ENCODE data around the gene HERC2.
"Not testable (repeated sequence)": the region's sequence is repeated elsewhere in the genome, so short reads cannot be mapped to it uniquely, and the experiment has no call there.

The HERC2 gene

DNA sequence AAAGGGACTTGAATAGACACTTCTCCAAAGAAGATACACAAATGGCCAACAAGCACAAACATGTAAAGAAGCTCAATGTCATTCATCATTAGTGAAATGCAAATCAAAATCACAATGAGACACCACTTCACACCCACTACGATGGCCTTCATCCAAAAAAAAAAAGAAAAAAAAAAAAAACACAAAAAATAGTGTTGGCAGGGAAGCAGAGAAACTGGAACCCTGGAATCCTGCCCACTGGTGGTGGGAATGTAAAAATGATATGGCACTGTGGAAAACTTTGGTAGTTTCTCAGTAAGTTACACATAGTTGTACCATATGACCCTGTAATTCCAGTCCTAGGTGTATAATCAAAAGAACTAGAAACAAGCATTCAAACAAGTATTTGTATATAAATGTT is 94.7 kb downstream of the HERC2 start:
- H3K27ac ChIP-seq: not testable (repeated sequence)
- TF ChIP-seq, protein P1, sequence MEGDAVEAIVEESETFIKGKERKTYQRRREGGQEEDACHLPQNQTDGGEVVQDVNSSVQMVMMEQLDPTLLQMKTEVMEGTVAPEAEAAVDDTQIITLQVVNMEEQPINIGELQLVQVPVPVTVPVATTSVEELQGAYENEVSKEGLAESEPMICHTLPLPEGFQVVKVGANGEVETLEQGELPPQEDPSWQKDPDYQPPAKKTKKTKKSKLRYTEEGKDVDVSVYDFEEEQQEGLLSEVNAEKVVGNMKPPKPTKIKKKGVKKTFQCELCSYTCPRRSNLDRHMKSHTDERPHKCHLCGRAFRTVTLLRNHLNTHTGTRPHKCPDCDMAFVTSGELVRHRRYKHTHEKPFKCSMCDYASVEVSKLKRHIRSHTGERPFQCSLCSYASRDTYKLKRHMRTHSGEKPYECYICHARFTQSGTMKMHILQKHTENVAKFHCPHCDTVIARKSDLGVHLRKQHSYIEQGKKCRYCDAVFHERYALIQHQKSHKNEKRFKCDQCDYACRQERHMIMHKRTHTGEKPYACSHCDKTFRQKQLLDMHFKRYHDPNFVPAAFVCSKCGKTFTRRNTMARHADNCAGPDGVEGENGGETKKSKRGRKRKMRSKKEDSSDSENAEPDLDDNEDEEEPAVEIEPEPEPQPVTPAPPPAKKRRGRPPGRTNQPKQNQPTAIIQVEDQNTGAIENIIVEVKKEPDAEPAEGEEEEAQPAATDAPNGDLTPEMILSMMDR (IDR thresholded peaks at IDR 0.05): peak; percentile 38

DNA sequence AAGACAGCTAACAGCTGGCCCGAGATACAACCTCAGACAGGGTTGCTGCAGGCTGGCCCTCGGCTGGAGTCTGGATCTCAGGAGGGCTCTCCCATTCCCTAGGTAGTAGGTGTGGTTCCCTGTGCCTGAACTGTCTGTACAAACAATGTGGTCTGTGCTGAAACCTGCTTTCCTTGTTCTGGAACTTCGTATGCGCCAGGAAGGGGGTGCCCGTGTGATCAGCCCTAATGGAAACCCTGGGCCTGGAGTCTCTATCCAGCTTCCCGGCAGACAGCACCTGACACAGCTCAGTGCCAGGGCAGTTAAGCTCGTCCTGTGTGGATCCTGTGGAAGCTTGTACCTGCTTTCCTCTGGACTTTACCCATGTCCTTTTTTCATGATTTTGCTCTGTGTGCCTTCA is 99.4 kb downstream of the HERC2 start:
- not testable (repeated sequence) for H3K27ac ChIP-seq

DNA sequence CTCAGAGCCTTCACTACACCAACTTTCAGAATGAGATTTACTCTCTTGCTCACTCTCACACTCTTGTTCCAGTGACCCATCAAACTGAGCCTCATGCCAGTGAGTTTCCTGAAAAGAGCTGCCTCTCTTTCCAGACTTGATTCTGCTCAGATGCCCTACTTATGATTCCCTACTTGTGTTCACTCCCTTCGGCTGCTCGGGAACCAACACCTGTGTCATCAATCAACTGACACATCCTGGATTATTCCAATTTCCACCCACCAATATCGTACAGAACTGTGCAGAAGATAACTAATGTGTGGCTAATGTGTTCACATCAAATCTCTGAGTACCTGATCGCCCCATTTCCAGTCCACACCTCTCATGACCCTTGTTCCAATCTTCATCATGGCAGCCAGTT is 100.3 kb downstream of the HERC2 start:
- H3K27ac ChIP-seq: not testable (repeated sequence)

DNA sequence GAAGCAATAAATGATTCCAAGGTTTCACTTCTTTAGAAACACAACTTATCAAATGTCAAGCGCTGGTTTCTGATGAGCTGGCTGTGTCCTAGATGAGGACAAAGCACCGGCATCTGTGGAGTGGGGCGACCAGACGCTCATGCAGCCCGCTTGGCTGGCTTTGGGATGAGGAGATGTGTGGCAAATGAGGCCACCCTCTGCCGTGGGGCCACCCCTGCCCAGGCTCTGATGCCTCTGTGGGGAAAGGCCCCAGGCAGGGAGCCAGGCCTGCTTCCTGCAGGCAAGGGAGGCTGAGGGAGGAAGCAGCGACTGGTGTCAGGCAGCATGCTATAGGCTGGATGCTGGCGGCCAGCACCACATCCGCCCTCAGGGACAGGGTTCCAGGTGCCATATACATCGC is 102.9 kb downstream of the HERC2 start:
- TF ChIP-seq ZFX (IDR thresholded peaks at IDR 0.05; ENCODE audit: borderline replicate concordance): no peak
- TF ChIP-seq, protein P1 (IDR thresholded peaks at IDR 0.05): no peak
- no peak overlapping the region for H3K27ac ChIP-seq

DNA sequence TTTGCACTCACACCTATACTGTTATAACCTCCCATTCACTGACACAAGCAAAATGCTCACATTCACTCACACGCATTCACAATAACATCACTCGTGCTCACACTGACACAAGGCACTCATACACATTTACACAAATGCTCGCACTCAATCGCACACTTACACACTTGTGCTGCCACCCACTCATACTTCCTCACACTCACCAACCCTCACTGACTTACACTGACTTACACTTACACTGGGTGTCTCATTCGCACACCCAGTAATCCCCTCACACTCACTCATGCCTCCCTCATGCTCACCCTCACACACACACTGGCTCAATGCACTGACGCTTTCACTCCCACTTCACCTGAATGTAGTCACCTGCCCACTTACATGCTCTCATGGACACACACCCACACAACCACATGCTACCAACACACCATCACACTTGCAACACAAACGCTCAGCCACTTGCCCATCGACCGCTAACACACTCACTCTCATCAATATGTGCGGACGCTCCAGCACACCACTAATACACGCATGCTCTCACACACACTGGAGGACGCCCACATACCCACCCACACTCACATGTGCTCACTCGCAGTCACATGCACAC is 104.9 kb downstream of the HERC2 start:
- H3K27ac ChIP-seq: not testable (repeated sequence)

DNA sequence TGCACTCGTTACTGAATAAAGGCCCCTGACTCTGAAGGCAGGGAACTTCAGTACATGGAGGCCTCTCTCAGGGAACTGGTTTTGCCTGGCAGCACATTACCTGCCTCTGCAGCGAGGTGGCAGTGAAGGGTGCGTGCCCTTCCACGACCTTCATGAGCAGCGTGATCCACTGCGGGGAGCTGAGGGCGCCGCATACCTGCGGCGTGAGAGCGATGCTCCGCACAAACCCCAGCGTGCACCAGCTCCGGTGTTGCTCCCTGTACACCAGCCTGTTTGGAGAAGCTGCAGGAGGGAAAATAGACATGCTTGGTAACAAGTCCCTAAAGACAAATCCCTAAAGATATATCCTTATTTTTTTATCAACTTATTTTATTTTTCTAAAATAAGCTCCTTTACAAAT is 106.5 kb downstream of the HERC2 start:
- not testable (repeated sequence) for H3K27ac ChIP-seq

DNA sequence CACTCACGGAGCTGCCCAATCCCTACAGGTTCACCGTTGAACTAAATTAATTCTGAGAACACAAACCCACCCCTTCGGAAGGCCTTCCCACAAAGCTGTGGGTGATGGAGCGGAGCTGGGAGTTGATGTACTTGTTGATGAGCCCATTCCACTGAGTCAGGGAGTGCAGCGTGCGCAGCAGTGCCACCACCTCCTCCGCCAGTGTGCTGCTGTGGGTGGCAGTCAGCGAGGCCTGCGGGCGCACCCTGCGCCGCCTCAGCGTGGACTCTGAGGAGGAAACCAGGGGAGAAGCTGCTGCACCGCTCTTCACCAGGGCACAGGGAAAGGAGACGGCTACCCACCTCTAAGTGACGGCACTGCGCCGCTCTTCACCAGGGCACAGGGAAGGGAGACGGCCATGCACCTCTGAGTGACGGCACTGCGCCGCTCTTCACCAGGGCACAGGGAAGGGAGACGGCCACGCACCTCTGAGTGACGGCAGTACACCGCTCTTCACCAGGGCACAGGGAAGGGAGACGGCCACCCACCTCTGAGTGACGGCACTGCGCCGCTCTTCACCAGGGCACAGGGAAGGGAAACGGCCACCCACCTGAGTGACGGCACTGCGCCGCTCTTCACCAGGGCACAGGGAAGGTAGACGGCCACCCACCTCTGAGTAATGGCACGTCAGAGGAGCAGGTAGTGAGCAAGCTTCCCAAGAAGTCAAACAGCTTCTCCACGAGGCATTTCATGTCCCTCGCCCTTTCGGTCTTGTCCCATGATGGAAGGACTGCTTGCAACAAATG is 107.8 kb downstream of the HERC2 start:
- not testable (repeated sequence) for H3K27ac ChIP-seq

DNA sequence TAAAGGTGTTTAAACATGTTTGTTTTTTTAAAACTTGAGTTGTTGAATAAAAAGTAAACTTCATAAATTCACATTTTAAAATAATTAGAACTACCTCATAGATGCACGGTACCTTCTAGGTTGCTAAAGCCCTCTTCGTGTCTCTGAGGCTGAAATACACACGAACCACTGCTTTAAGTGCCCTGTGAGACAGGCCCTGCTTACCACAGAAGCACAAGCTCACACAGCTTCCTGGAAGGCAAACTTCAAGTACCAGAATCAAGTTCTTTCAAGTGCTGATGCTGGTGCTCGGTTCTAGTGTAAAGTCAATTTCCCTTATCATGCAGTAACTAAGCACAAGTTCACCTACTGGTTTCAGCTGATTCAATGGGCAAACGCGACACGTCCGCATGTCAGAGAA is 108.6 kb downstream of the HERC2 start:
- H3K27ac ChIP-seq: not testable (repeated sequence)

DNA sequence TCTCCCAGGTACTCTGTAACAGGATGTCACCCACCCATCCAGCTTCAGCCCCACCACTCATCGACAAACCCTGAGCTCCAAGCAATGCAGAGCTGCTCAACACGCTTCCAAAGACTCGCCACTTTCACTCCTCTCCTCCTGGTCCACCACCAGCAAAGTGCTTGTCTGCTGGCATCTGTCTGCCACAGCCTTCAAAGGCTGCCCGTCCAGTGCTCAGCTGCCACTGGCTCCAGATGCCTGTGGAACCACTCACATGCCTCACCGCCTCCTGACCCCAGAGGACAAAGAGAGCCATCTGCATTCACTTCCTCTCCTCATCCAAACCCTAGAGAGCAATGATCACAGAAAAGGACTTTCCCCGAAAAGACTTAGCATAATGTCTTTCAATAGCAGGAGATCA is 113.4 kb downstream of the HERC2 start:
- TF ChIP-seq, protein P1 (IDR thresholded peaks at IDR 0.05): no peak
- TF ChIP-seq ZFX (IDR thresholded peaks at IDR 0.05; ENCODE audit: borderline replicate concordance): no peak
- no peak overlapping the region for H3K27ac ChIP-seq

DNA sequence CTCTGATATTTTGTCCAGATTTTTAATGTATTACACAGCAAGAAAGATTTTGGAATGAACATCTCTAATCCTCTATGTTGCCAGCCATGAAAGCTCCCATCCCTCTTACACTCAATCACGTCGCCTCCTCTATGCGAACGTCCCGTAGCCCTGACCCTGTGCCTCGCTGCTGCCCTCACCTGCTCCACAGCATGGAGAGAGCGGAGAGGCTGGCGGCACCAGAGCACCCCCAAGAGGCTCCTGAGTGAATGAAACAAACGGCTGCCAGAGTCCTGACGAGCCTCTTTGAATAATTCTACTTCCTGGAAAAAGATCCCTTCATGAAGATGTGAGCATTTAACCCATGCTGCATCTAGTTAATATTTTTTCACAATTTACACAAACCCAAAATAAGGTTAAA is 116.3 kb downstream of the HERC2 start:
- H3K27ac ChIP-seq: not testable (repeated sequence)

DNA sequence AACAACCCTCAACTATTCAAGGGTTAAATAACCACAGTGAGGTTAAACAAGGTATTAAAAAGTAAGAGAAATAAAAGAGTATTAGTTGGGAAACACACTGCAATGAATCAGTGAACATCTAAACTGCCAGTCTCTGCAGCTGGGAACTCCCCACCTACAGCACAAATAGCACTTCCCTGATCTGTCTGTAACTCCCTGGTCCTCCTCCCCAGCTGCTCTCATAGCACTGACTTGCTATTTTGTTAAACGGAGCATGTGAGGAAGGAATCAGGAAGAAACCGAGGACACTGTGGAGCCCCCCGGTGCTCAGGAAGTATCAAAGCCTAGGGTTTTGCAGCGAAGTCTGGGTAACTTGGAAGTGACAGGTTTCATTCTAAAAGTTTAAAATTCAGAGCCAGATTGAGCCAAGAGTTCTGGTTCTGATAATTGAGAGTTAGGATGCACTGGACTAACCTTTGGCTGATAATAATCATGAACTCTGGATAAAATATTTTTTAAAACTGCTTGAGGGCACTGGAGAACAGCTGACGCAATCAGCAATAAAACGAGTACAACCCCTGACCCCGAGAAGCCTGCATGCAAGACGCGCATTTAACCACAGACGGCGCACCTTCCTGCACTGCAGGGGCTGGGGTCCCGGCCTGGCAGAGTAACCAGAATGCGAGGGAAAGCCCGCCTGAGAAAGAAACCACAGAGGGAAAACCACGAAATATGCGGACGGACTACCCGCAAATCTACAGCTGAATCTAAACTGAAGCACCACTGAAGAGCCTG is 118.7 kb downstream of the HERC2 start:
- H3K27ac ChIP-seq: not testable (repeated sequence)

DNA sequence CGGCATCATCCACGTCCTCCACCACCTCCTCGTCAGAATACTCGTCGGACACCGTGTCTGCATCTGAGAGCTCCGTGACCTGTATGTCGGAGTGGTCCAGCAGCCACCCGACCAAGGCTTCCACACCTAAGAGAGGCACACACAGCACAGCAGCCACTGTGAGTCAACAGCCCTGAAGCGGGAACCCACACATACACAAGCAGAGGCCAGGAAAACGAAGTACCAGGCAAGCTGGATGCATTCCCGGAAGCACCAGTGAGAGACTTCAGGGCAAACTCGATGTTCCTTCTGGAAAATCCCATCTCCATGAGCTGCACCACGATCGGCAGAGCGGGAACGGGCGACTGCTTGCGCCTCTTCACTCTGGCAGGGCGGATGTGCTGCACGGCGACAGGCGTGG is 119.9 kb downstream of the HERC2 start:
- H3K27ac ChIP-seq: not testable (repeated sequence)

DNA sequence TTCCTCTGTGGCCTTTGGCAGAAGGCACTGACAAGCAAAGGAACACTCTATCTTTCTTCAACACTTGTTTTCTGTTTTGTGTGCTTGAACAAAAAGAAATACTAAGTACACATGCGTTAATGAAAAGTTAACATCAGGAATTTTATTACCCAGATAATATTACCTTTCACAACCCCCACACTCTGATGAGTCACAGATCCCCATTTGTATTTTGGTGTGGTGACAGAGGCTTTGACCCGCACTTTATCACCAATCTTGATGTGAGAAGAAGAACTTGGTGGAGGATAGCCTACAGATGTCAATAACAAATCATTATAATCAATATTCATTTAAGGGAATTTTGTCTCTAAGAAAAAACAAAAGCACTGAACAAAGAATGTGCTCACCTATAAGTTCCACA is 123.8 kb downstream of the HERC2 start:
- not testable (repeated sequence) for H3K27ac ChIP-seq

DNA sequence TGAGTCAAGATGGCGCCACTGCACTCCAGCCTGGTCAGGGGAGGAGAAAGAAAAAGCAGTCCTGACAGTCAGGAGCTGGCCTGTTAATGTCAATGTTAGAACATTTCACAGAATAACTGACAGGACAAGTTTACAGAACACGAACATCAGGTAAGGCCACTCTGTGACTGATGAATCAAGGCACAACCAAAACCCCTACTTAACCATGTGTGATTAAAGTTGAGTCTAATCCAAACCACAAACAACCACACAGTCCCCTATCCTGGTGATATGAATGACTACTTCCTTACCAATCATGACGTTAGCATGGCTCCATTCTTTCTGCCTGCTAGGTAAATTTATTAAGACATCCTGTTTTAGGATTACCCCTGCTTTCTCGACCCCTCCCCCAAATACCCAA is 124.3 kb downstream of the HERC2 start:
- H3K27ac ChIP-seq: not testable (repeated sequence)

DNA sequence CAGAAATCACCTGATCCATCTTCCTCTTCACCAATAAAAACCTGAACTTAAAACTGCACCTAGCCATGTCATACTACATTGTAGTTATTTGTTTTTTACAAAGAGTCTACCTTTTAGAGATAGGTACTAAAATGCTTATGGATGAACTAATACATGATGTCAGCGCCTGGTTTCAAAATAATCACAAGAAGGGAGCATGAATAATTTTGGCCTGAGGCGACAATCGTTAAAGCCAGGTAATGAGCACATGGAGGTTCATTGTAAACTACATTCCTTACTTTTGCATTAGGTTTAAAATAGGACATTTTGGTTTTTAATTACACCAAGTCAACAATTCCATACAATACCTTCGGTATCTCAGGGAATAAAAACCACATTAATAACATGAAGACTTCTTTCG is 125.4 kb downstream of the HERC2 start:
- H3K27ac ChIP-seq: not testable (repeated sequence)
